Cardiac septum (tissue), 1 donor: ENCODE measurements around the gene NUCB1. TPM values are rescaled to one million over a fixed set of nuclear protein-coding genes. Genes with fewer than 3 reads are reported as not detected.

Source experiments
- DNase-seq: peaks from one replicate; pipeline ENCODE4 v3.0.0-alpha.2; 2020; ENCODE audit warnings: low spot score
- intact Hi-C: fragments of 100-400 bp; cut with DNase I; formaldehyde crosslinking; loops from one replicate; pipeline ENCODE4 v1.14.0; 2022
- total RNA-seq: library from RNA; stranded (reverse); fragmentation: NEBNext Ultra II Directional; extraction: Animal tissue kit (Norgen Biotek cat#: 25700); gene quantifications from one replicate; pipeline ENCODE4 v1.2.1, GENCODE V29; 2021
- donor health status: DM: no; HTN: no; CAD: no.

The NUCB1 gene
- total RNA-seq, 1 donor from 2014 or later: 276 TPM

- no peak for DNase-seq
- intact Hi-C loops: loop anchor here (5.0 kb wide), 2 partner anchors 56 to 76 kb away; partner anchors contain the start of gene TULP2
Measured at GRCh38 chr19:48953141-48953540, 53.0 kb downstream of the NUCB1 start.

- DNase-seq: no peak
- intact Hi-C loops: loop anchor here (1.0 to 5.0 kb wide), 3 partner anchors 11 to 77 kb away; partner anchors contain the start of genes FTL and TULP2
Measured at GRCh38 chr19:48953990-48954594, 54.0 kb downstream of the NUCB1 start.

GRCh38 chr19:48954595-48955307, 54.6 kb downstream of the NUCB1 start, which contains the start of gene BAX:
BAX (plus strand) TSS chr19:48954875; CDS start chr19:48954929, 54 bp downstream.
- intact Hi-C loops: loop anchor here (1.0 to 5.0 kb wide), 4 partner anchors 11 to 307 kb away; partner anchors contain the start of genes CA11, FTL and TULP2
- DNase-seq: peak; percentile 98

GRCh38 chr19:48955308-48955958, 55.3 kb downstream of the NUCB1 start:
- intact Hi-C loops: loop anchor here (5.0 kb wide), 1 partner anchor 308 kb away; the partner anchor contains the start of gene CA11
- no peak for DNase-seq

GRCh38 chr19:48958006-48958405, 57.9 kb downstream of the NUCB1 start:
- DNase-seq: no peak

GRCh38 chr19:48959341-48960239, 59.5 kb downstream of the NUCB1 start:
- intact Hi-C loops: loop anchor here (5.0 kb wide), 1 partner anchor 312 kb away; the partner anchor contains the start of gene CA11

More at GRCh38 chr19:48958006-48958405, 57.9 kb downstream of the NUCB1 start:
- intact Hi-C loops: loop anchor here (5.0 kb wide), 1 partner anchor 311 kb away; the partner anchor contains the start of gene CA11

GRCh38 chr19:48961051-48961649, 61.0 kb downstream of the NUCB1 start:
- no peak for DNase-seq
- intact Hi-C loops: no loop called here

More at GRCh38 chr19:48959341-48960239, 59.5 kb downstream of the NUCB1 start:
- DNase-seq: no peak

GRCh38 chr19:48961673-48962028, 61.5 kb downstream of the NUCB1 start:
- intact Hi-C loops: no loop called here
- no peak for DNase-seq

GRCh38 chr19:48962029-48962848, 62.1 kb downstream of the NUCB1 start:
- DNase-seq: peak; percentile 95
- intact Hi-C loops: no loop called here

- DNase-seq: no peak
- intact Hi-C loops: no loop called here
Measured at GRCh38 chr19:48962849-48963165, 62.7 kb downstream of the NUCB1 start.

GRCh38 chr19:48963371-48964204, 63.5 kb downstream of the NUCB1 start:
- peak; percentile 94 for DNase-seq
- intact Hi-C loops: loop anchor here (2.0 kb wide), 2 partner anchors 63 to 91 kb away; partner anchors contain the start of genes NUCB1 and PPP1R15A

GRCh38 chr19:48964205-48965039, 64.3 kb downstream of the NUCB1 start:
- DNase-seq: no peak

GRCh38 chr19:48965040-48965805, 65.1 kb downstream of the NUCB1 start, which contains the start of gene FTL:
FTL (plus strand) TSS chr19:48965309; CDS start chr19:48965508, 199 bp downstream.
- intact Hi-C loops: loop anchor here (1.0 to 5.0 kb wide), 4 partner anchors 11 to 168 kb away; partner anchors contain the start of genes BAX, NUCB1 and PPP1R15A
- DNase-seq: peak; percentile 99

More at GRCh38 chr19:48964205-48965039, 64.3 kb downstream of the NUCB1 start:
- intact Hi-C loops: loop anchor here (1.0 to 5.0 kb wide), 4 partner anchors 10 to 167 kb away; partner anchors contain the start of genes BAX, NUCB1 and PPP1R15A

- intact Hi-C loops: loop anchor here (1.0 to 5.0 kb wide), 4 partner anchors 12 to 169 kb away; partner anchors contain the start of genes BAX, NUCB1 and PPP1R15A
- DNase-seq: peak; percentile 92
Measured at GRCh38 chr19:48965806-48966540, 65.9 kb downstream of the NUCB1 start.
